GM23338 (cell line): ENCODE data around the gene ZNF460. TPM values are rescaled to one million over a fixed set of nuclear protein-coding genes. Genes with fewer than 3 reads are reported as not detected.

Experiments used
- ATAC-seq: fragments of 200-7000 bp; cut with Tn5 transposase; 3 replicates; pipeline ENCODE4 v1.9.1; 2020
- DNase-seq: peaks from one replicate; pipeline ENCODE4 v3.0.0-alpha.2; 2015; ENCODE audit warnings: low spot score
- H2AFZ ChIP-seq: fragments of 200-600 bp; sonication (generic); 2 replicates; pipeline ENCODE4 v1.8.0; 2016; ENCODE audit warnings: antibody characterized with exemption, mild to moderate bottlenecking, moderate library complexity
- H3F3A ChIP-seq: fragments of 200-600 bp; sonication (generic); replicated peaks from 2 replicates; pipeline ENCODE4 v1.8.0; 2017; ENCODE audit warnings: antibody characterized with exemption, mixed run types, low read depth
- H3K27ac ChIP-seq: fragments of 200-600 bp; sonication (generic); 2 replicates; pipeline ENCODE4 v1.6.1; 2016; ENCODE audit warnings: low read depth
- H3K27me3 ChIP-seq: fragments of 200-600 bp; sonication (generic); 2 replicates; pipeline ENCODE4 v1.8.0; 2016; ENCODE audit warnings: mild to moderate bottlenecking, mixed run types, moderate library complexity; ENCODE audit not compliant: insufficient read depth
- H3K36me3 ChIP-seq: fragments of 200-600 bp; sonication (generic); 2 replicates; pipeline ENCODE4 v1.8.0; 2016; ENCODE audit warnings: mild to moderate bottlenecking; ENCODE audit not compliant: insufficient read depth
- H3K4me1 ChIP-seq: fragments of 200-600 bp; sonication (generic); 2 replicates; pipeline ENCODE4 v1.8.0; 2016; ENCODE audit warnings: mild to moderate bottlenecking, moderate library complexity; ENCODE audit not compliant: insufficient read depth
- H3K4me2 ChIP-seq: fragments of 200-600 bp; sonication (generic); 2 replicates; pipeline ENCODE4 v1.7.1; 2017; ENCODE audit warnings: mixed run types
- H3K4me3 ChIP-seq: fragments of 200-600 bp; sonication (generic); 2 replicates; pipeline ENCODE4 v1.6.1; 2016; ENCODE audit warnings: mixed run types
- H3K79me2 ChIP-seq: fragments of 200-600 bp; sonication (generic); replicated peaks from 2 replicates; pipeline ENCODE4 v1.8.0; 2017; ENCODE audit warnings: mild to moderate bottlenecking; ENCODE audit not compliant: insufficient read depth
- H3K9me2 ChIP-seq: fragments of 200-600 bp; sonication (generic); 2 replicates; pipeline ENCODE4 v1.8.0; 2017; ENCODE audit not compliant: insufficient read depth
- H4K20me1 ChIP-seq: fragments of 200-600 bp; sonication (generic); replicated peaks from 2 replicates; pipeline ENCODE4 v1.8.0; 2017; ENCODE audit warnings: mild to moderate bottlenecking; ENCODE audit not compliant: insufficient read depth
- H3K27ac Mint-ChIP-seq: 2 replicates; pipeline ENCODE4 v1.8.0; 2020; ENCODE audit warnings: inconsistent platforms, mild to moderate bottlenecking, moderate library complexity, mixed read lengths
- H3K27me3 Mint-ChIP-seq: 3 replicates; pipeline ENCODE4 v1.8.0; 2022; ENCODE audit warnings: low read depth, mild to moderate bottlenecking, moderate library complexity, mixed read lengths, inconsistent platforms; ENCODE audit not compliant: insufficient read depth, poor library complexity
- H3K36me3 Mint-ChIP-seq: 3 replicates; pipeline ENCODE4 v1.8.0; 2021; ENCODE audit warnings: low read depth, mild to moderate bottlenecking, inconsistent platforms, moderate library complexity, mixed read lengths
- H3K4me1 Mint-ChIP-seq: 3 replicates; pipeline ENCODE4 v1.8.0; 2020; ENCODE audit warnings: mild to moderate bottlenecking, inconsistent platforms, mixed read lengths
- H3K4me3 Mint-ChIP-seq: 3 replicates; pipeline ENCODE4 v1.8.0; 2021; ENCODE audit warnings: moderate library complexity, mild to moderate bottlenecking, inconsistent platforms, mixed read lengths
- H3K9me3 Mint-ChIP-seq: 3 replicates; pipeline ENCODE4 v1.8.0; 2020; ENCODE audit warnings: moderate library complexity, mild to moderate bottlenecking, inconsistent platforms, mixed read lengths
- ETS1 ChIP-seq: IDR thresholded peaks from 2 replicates; pipeline ENCODE4 v1.6.1; 2016; ENCODE audit warnings: antibody characterized with exemption
- EZH2 ChIP-seq: fragments of 200-600 bp; sonication (generic); IDR thresholded peaks from one replicate; pipeline ENCODE4 v1.8.0; 2017; ENCODE audit warnings: antibody characterized with exemption, mild to moderate bottlenecking, low read depth; ENCODE audit not compliant: unreplicated experiment
- EZH2phosphoT487 ChIP-seq: fragments of 200-600 bp; sonication (generic); IDR thresholded peaks from one replicate; pipeline ENCODE4 v1.8.1; 2018; ENCODE audit warnings: antibody characterized with exemption; ENCODE audit not compliant: unreplicated experiment
- JUNB ChIP-seq: IDR thresholded peaks from one replicate; pipeline ENCODE4 v1.6.1; 2016; ENCODE audit warnings: antibody characterized with exemption; ENCODE audit not compliant: unreplicated experiment
- POLR2AphosphoS5 ChIP-seq: IDR thresholded peaks from 2 replicates; pipeline ENCODE4 v1.6.1; 2016; ENCODE audit warnings: antibody characterized with exemption, low read depth
- STAT1 ChIP-seq: IDR thresholded peaks from one replicate; pipeline ENCODE4 v1.6.1; 2016; ENCODE audit warnings: antibody characterized with exemption; ENCODE audit not compliant: unreplicated experiment
- ZNF331 ChIP-seq: fragments of 250-450 bp; sonication (Bioruptor Pico); IDR thresholded peaks from 2 replicates; pipeline ENCODE4 v1.5.0; 2020; ENCODE audit warnings: low read depth, mild to moderate bottlenecking, moderate library complexity
- polyA plus RNA-seq: library from polyadenylated mRNA; unstranded; fragments of >200 nt; fragmentation: Nextera tagmentation; extraction: Ambion mirVana; gene quantifications from 2 replicates; pipeline ENCODE4 v1.2.1, GENCODE V29; 2016
- total RNA-seq: library from RNA; depleted of rRNA; stranded (reverse); fragments of >200 nt; shearing (Covaris generic); gene quantifications from 2 replicates; pipeline ENCODE4 v1.2.3, GENCODE V29; 2014
- TF ChIP-seq, protein P1 (sequence below): IDR thresholded peaks from one replicate; pipeline ENCODE4 v1.6.1; 2018; ENCODE audit warnings: antibody characterized with exemption; ENCODE audit not compliant: unreplicated experiment
- TF ChIP-seq, protein P2 (sequence below), 2 experiments: fragments of 200-600 bp in 1 of 2; sonication (generic) in 1 of 2; conservative IDR thresholded peaks; 2 replicates each; pipeline versions ENCODE4 v1.5.1 to v1.6.1; 2016 to 2017; ENCODE audit warnings: antibody characterized with exemption in 2 of 2, low read depth in 2 of 2, mild to moderate bottlenecking in 2 of 2, moderate library complexity in 1 of 2

ZNF460 gene
- total and polyA plus RNA-seq, 2 experiments from 2014 or later, result 3.4 to 81.7 TPM

- no peaks in the 10 kb centered on the region; the same call in 1 of the 2 replicates for H3K36me3 ChIP-seq
- TF ChIP-seq POLR2AphosphoS5 (no peak), ETS1 (no peak), JUNB (no peak), EZH2phosphoT487 (no peak), STAT1 (no peak), ZNF331 (CRISPR knock-in tag) (no peak)
- TF ChIP-seq, protein P1, sequence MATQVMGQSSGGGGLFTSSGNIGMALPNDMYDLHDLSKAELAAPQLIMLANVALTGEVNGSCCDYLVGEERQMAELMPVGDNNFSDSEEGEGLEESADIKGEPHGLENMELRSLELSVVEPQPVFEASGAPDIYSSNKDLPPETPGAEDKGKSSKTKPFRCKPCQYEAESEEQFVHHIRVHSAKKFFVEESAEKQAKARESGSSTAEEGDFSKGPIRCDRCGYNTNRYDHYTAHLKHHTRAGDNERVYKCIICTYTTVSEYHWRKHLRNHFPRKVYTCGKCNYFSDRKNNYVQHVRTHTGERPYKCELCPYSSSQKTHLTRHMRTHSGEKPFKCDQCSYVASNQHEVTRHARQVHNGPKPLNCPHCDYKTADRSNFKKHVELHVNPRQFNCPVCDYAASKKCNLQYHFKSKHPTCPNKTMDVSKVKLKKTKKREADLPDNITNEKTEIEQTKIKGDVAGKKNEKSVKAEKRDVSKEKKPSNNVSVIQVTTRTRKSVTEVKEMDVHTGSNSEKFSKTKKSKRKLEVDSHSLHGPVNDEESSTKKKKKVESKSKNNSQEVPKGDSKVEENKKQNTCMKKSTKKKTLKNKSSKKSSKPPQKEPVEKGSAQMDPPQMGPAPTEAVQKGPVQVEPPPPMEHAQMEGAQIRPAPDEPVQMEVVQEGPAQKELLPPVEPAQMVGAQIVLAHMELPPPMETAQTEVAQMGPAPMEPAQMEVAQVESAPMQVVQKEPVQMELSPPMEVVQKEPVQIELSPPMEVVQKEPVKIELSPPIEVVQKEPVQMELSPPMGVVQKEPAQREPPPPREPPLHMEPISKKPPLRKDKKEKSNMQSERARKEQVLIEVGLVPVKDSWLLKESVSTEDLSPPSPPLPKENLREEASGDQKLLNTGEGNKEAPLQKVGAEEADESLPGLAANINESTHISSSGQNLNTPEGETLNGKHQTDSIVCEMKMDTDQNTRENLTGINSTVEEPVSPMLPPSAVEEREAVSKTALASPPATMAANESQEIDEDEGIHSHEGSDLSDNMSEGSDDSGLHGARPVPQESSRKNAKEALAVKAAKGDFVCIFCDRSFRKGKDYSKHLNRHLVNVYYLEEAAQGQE, result no peak
- TF ChIP-seq, protein P2, sequence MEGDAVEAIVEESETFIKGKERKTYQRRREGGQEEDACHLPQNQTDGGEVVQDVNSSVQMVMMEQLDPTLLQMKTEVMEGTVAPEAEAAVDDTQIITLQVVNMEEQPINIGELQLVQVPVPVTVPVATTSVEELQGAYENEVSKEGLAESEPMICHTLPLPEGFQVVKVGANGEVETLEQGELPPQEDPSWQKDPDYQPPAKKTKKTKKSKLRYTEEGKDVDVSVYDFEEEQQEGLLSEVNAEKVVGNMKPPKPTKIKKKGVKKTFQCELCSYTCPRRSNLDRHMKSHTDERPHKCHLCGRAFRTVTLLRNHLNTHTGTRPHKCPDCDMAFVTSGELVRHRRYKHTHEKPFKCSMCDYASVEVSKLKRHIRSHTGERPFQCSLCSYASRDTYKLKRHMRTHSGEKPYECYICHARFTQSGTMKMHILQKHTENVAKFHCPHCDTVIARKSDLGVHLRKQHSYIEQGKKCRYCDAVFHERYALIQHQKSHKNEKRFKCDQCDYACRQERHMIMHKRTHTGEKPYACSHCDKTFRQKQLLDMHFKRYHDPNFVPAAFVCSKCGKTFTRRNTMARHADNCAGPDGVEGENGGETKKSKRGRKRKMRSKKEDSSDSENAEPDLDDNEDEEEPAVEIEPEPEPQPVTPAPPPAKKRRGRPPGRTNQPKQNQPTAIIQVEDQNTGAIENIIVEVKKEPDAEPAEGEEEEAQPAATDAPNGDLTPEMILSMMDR (conservative IDR thresholded peaks at IDR 0.05; ENCODE audit: low read depth in 2 of 2), result no peak
- peak overlapping the region; percentile 53 for H3K4me3 ChIP-seq
- H3F3A ChIP-seq, result no peaks in the 10 kb centered on the region
- H2AFZ ChIP-seq, result peak overlapping the region; percentile 28; the same call in 1 of the 2 replicates
- Mint-ChIP-seq H3K4me3 (peak overlapping the region; percentile 70), H3K27ac (no peak overlapping the region), H3K27me3 (peaks cover 3% of the 10 kb centered on the region), H3K36me3 (no peaks in the 10 kb centered on the region), H3K4me1 (no peaks in the 10 kb centered on the region; the same call in 2 of the 3 replicates), H3K9me3 (no peaks in the 10 kb centered on the region; the same call in 2 of the 3 replicates)
- DNase-seq (peak; percentile 12), ATAC-seq (peak; percentile 29)
- H3K27ac ChIP-seq, result no peak overlapping the region
- H3K79me2 ChIP-seq, result no peaks in the 10 kb centered on the region
- H3K9me2 ChIP-seq, result no peaks in the 10 kb centered on the region
- H3K4me1 ChIP-seq, result no peaks in the 10 kb centered on the region
- H4K20me1 ChIP-seq, result no peaks in the 10 kb centered on the region
- peak overlapping the region; percentile 75 for H3K4me2 ChIP-seq
- H3K27me3 ChIP-seq, result no peaks in the 10 kb centered on the region
Measured at GRCh38 chr19:57231686-57232085, 48.6 kb upstream of the ZNF460 start.

- no peak for ATAC-seq
- Mint-ChIP-seq H3K9me3 (no peaks in the 10 kb centered on the region; the same call in 2 of the 3 replicates), H3K4me3 (no peak overlapping the region), H3K27ac (no peak overlapping the region), H3K4me1 (no peaks in the 10 kb centered on the region; the same call in 2 of the 3 replicates), H3K36me3 (no peaks in the 10 kb centered on the region), H3K27me3 (peaks cover 3% of the 10 kb centered on the region)
- DNase-seq, result no peak
- H2AFZ ChIP-seq, result no peak overlapping the region
- H4K20me1 ChIP-seq, result no peaks in the 10 kb centered on the region
- no peaks in the 10 kb centered on the region for H3K79me2 ChIP-seq
- no peaks in the 10 kb centered on the region for H3F3A ChIP-seq
- H3K27ac ChIP-seq, result no peak overlapping the region
- no peak overlapping the region for H3K4me2 ChIP-seq
- no peaks in the 10 kb centered on the region for H3K4me1 ChIP-seq
- H3K36me3 ChIP-seq, result no peaks in the 10 kb centered on the region; the same call in 1 of the 2 replicates
- H3K4me3 ChIP-seq, result no peak overlapping the region
- no peaks in the 10 kb centered on the region for H3K27me3 ChIP-seq
- no peaks in the 10 kb centered on the region for H3K9me2 ChIP-seq
- TF ChIP-seq ETS1 (no peak), EZH2 (no peak)
Measured at GRCh38 chr19:57233207-57233606, 47.1 kb upstream of the ZNF460 start.
